HCT116 (cell line): ENCODE data around the gene PEAK3. TPM values are rescaled to one million over a fixed set of nuclear protein-coding genes. Genes with fewer than 3 reads are reported as not detected.

Experiments used
- ATAC-seq: fragments of 200-7000 bp; cut with Tn5 transposase; 2 replicates; pipeline ENCODE4 v1.9.1; 2020; ENCODE audit warnings: mild to moderate bottlenecking, moderate library complexity
- BruUV-seq: library from RNA; stranded (reverse); fragments of 400-500 nt; replicated peaks from 2 replicates; lab custom pipeline; 2021; lab: Mats Ljungman, UMichigan
- CTCF ChIA-PET: fragments of 300-600 bp; sonication (Branson Sonifier 250); formaldehyde crosslinking; loops from one replicate; lab custom pipeline; 2021; ENCODE audit warnings: antibody characterized with exemption; lab: Charles Lee
- POLR2A ChIA-PET: fragments of 300-600, 350-600 bp; sonication (Branson Sonifier 250); formaldehyde crosslinking; loops from one replicate; lab custom pipeline; 2021; ENCODE audit warnings: antibody characterized with exemption; lab: Charles Lee
- RAD21 ChIA-PET, 2 experiments: fragments of 300-600 bp; sonication (Branson Sonifier 250); formaldehyde crosslinking; loops; one replicate each; lab custom pipeline; 2023; ENCODE audit warnings: low total read pairs in 2 of 2; ENCODE audit not compliant: uncharacterized antibody in 2 of 2, unreplicated experiment in 2 of 2, low non-redundant PET in 1 of 2; lab: Charles Lee
- DNase-seq: peaks from one replicate; pipeline ENCODE4 v3.0.0-alpha.2; 2010; ENCODE audit warnings: low read depth, low spot score
- H2AFZ ChIP-seq: fragments of 200-600 bp; shearing (Covaris generic), sonication (generic); 2 replicates; pipeline ENCODE4 v1.6.1; 2017; ENCODE audit warnings: low read depth, mixed run types, mixed read lengths, antibody characterized with exemption, low read length; ENCODE audit not compliant: poor library complexity, severe bottlenecking
- H3K27ac ChIP-seq: 2 replicates; pipeline ENCODE4 v1.5.1; 2012; ENCODE audit warnings: low read depth, low read length
- H3K27me3 ChIP-seq: fragments of 200-600 bp; sonication (generic); 2 replicates; pipeline ENCODE4 v1.6.1; 2016; ENCODE audit warnings: mixed run types, low read length, mixed read lengths; ENCODE audit not compliant: insufficient read depth
- H3K36me3 ChIP-seq, 2 experiments: fragments of 200-500 bp in 1 of 2; fragments of 200-600 bp in 1 of 2; sonication (Bioruptor generic) in 1 of 2; sonication (generic) in 1 of 2; 2 replicates each; pipeline versions ENCODE4 v1.5.1 to v1.6.1; 2014 to 2016; ENCODE audit warnings: low read length in 2 of 2, inconsistent platforms in 1 of 2, mixed read lengths in 1 of 2, mixed run types in 1 of 2; ENCODE audit not compliant: insufficient read depth in 2 of 2, control insufficient read depth in 1 of 2
- H3K4me1 ChIP-seq, 2 experiments: fragments of 200-600 bp in 1 of 2; sonication (generic) in 1 of 2; 2 replicates each; pipeline versions ENCODE4 v1.5.1 to v1.6.1; 2012 to 2017; ENCODE audit warnings: low read length in 2 of 2, inconsistent platforms in 1 of 2, mild to moderate bottlenecking in 1 of 2, mixed read lengths in 1 of 2, mixed run types in 1 of 2, moderate library complexity in 1 of 2; ENCODE audit not compliant: insufficient read depth in 2 of 2, control insufficient read depth in 1 of 2
- H3K4me2 ChIP-seq: fragments of 200-600 bp; sonication (generic); 2 replicates; pipeline ENCODE4 v1.6.1; 2017; ENCODE audit warnings: mixed run types, low read length, mixed read lengths
- H3K4me3 ChIP-seq, 2 experiments: fragments of 200-600 bp in 1 of 2; sonication (generic) in 1 of 2; replicated peaks in 1 of 2; 2 replicates each; pipeline ENCODE4 v1.5.1; 2011 to 2016; ENCODE audit warnings: low read length in 2 of 2, control low read depth in 1 of 2, low read depth in 1 of 2, mild to moderate bottlenecking in 1 of 2, mixed read lengths in 1 of 2, mixed run types in 1 of 2
- H3K79me2 ChIP-seq: fragments of 200-600 bp; sonication (generic); 2 replicates; pipeline ENCODE4 v1.6.1; 2017; ENCODE audit warnings: mild to moderate bottlenecking, mixed run types, low read length, moderate library complexity, mixed read lengths; ENCODE audit not compliant: insufficient read depth
- H3K9ac ChIP-seq: fragments of 200-600 bp; sonication (generic); 2 replicates; pipeline ENCODE4 v1.6.1; 2016; ENCODE audit warnings: low read length, mixed read lengths
- H3K9me2 ChIP-seq: fragments of 200-600 bp; sonication (generic), shearing (Covaris generic); 2 replicates; pipeline ENCODE4 v1.6.1; 2017; ENCODE audit warnings: mixed run types, mild to moderate bottlenecking, moderate library complexity; ENCODE audit not compliant: insufficient read depth
- H3K9me3 ChIP-seq, 2 experiments: fragments of 200-500 bp in 1 of 2; fragments of 200-600 bp in 1 of 2; sonication (Bioruptor generic) in 1 of 2; sonication (generic) in 1 of 2; 2 replicates each; pipeline ENCODE4 v1.6.1; 2014 to 2017; ENCODE audit warnings: low read length in 2 of 2, mixed read lengths in 2 of 2, inconsistent platforms in 1 of 2, low read depth in 1 of 2, mild to moderate bottlenecking in 1 of 2, mixed run types in 1 of 2, moderate library complexity in 1 of 2; ENCODE audit not compliant: control insufficient read depth in 1 of 2, insufficient read depth in 1 of 2
- H4K20me1 ChIP-seq: fragments of 200-600 bp; sonication (generic), shearing (Covaris generic); 2 replicates; pipeline ENCODE4 v1.6.1; 2017; ENCODE audit warnings: mixed run types, mild to moderate bottlenecking, moderate library complexity; ENCODE audit not compliant: insufficient read depth
- ATF3 ChIP-seq: IDR thresholded peaks from 2 replicates; pipeline ENCODE4 v1.6.1; 2012
- CEBPB ChIP-seq: IDR thresholded peaks from 2 replicates; pipeline ENCODE4 v1.6.1; 2012; ENCODE audit warnings: low read depth
- ELF1 ChIP-seq: IDR thresholded peaks from 2 replicates; pipeline ENCODE4 v1.6.1; 2012; ENCODE audit warnings: low read depth, borderline replicate concordance
- FOSL1 ChIP-seq: IDR thresholded peaks from 2 replicates; pipeline ENCODE4 v1.6.1; 2012; ENCODE audit warnings: low read depth
- POLR2AphosphoS5 ChIP-seq: IDR thresholded peaks from 2 replicates; pipeline ENCODE4 v1.6.1; 2011; ENCODE audit warnings: mild to moderate bottlenecking, low read depth, low read length, moderate library complexity
- SRF ChIP-seq: IDR thresholded peaks from 2 replicates; pipeline ENCODE4 v1.6.1; 2012; ENCODE audit warnings: low read depth
- TCF7L2 ChIP-seq: IDR thresholded peaks from 2 replicates; pipeline ENCODE4 v1.7.0; 2011; ENCODE audit warnings: borderline replicate concordance, inconsistent platforms; ENCODE audit not compliant: insufficient read depth, insufficient read length; ENCODE audit errors: extremely low read depth
- YY1 ChIP-seq: IDR thresholded peaks from 2 replicates; pipeline ENCODE4 v1.6.1; 2011; ENCODE audit warnings: low read length, low read depth, moderate library complexity, mild to moderate bottlenecking; ENCODE audit not compliant: insufficient replicate concordance; ENCODE audit errors: extremely low read depth
- ZNF274 ChIP-seq: fragments of 200-500 bp; sonication (Bioruptor generic); IDR thresholded peaks from 2 replicates; pipeline ENCODE4 v1.6.1; 2014; ENCODE audit warnings: mild to moderate bottlenecking, low read depth, low read length, inconsistent platforms
- intact Hi-C: fragments of 100-400 bp; cut with micrococcal nuclease; formaldehyde crosslinking; loops from 2 replicates; pipeline ENCODE4 v1.10.0; 2022
- total RNA-seq: library from RNA; stranded (reverse); gene quantifications from one replicate; pipeline ENCODE4 v1.2.1, GENCODE V29; 2021; ENCODE audit not compliant: unreplicated experiment

Gene PEAK3
- total RNA-seq, 1 experiment from 2014 or later: not detected

GRCh38 chr19:2306281-2306806 is 24.4 kb upstream of the PEAK3 start:
- H3K27ac ChIP-seq: no peak overlapping the region
- H3K9me2 ChIP-seq: no peaks in the 10 kb centered on the region
- H2AFZ ChIP-seq: no peak overlapping the region
- ATAC-seq (0 out of 2 replicates have a peak, but pooled peaks have one; percentile 15), DNase-seq (no peak)
- no peak overlapping the region for H3K9ac ChIP-seq
- H3K4me1 ChIP-seq: peaks cover 7 to 12% of the 10 kb centered on the region in 2 experiments
- H3K79me2 ChIP-seq: no peaks in the 10 kb centered on the region
- H3K36me3 ChIP-seq: no peaks in the 10 kb centered on the region
- ChIA-PET RAD21 (no interaction called here), POLR2A (no interaction called here), CTCF (no interaction called here)
- H3K27me3 ChIP-seq: no peaks in the 10 kb centered on the region
- H3K9me3 ChIP-seq: no peaks in the 10 kb centered on the region
- intact Hi-C loops: no loop called here
- no peak for TF ChIP-seq ZNF274
- no peak for TF ChIP-seq YY1
- TF ChIP-seq CEBPB: no peak
- TF ChIP-seq ATF3: no peak
- no peak for TF ChIP-seq FOSL1
- TF ChIP-seq POLR2AphosphoS5: no peak
- no peak for TF ChIP-seq ELF1
- no peak for TF ChIP-seq SRF
- no peak for TF ChIP-seq TCF7L2
- no peak overlapping the region for H3K4me3 ChIP-seq
- BruUV-seq: no TSS peak
- H3K4me2 ChIP-seq: no peak overlapping the region
- H4K20me1 ChIP-seq: no peaks in the 10 kb centered on the region
